Measurements from ENCODE around the gene TOP3B.
"Not testable (repeated sequence)": the region's sequence is repeated elsewhere in the genome, so short reads cannot be mapped to it uniquely, and the experiment has no call there.

The TOP3B gene

GRCh38 chr22:21914033-21914642 is 68.4 kb downstream of the TOP3B start:
- DNase-seq (ENCODE audit: extremely low spot score, insufficient read length, low read depth); FAIRE-seq: not testable (repeated sequence)

- FAIRE-seq; DNase-seq (ENCODE audit: extremely low spot score, insufficient read length, low read depth): not testable (repeated sequence)
These were observed 72.2 kb downstream of the TOP3B start for GRCh38 chr22:21910367-21910766.

- DNase-seq (ENCODE audit: extremely low spot score, insufficient read length, low read depth), result no peak
- FAIRE-seq, result no peak
These were observed 72.7 kb downstream of the TOP3B start for GRCh38 chr22:21909871-21910270.

- no peak for DNase-seq (ENCODE audit: extremely low spot score, insufficient read length, low read depth)
- no peak for FAIRE-seq
These were observed 74.7 kb downstream of the TOP3B start for GRCh38 chr22:21907638-21908522.
